NB4 (cell line): Measurements from ENCODE around the gene SYTL3.
"Not testable (repeated sequence)": the region's sequence is repeated elsewhere in the genome, so short reads cannot be mapped to it uniquely, and the experiment has no call there.

Experiments
- DNase-seq: peaks from one replicate; pipeline ENCODE4 v3.0.0; 2010; ENCODE audit warnings: low read depth
- H3K4me3 ChIP-seq: one replicate; pipeline ENCODE4 v1.5.1; 2011; ENCODE audit warnings: mild to moderate bottlenecking, low read depth, low read length, moderate library complexity
- MYC ChIP-seq: IDR thresholded peaks from 2 replicates; pipeline ENCODE4 v1.6.1; 2011; ENCODE audit warnings: low read depth, low read length
- POLR2A ChIP-seq: IDR thresholded peaks from 2 replicates; pipeline ENCODE4 v1.6.1; 2011; ENCODE audit warnings: mild to moderate bottlenecking; ENCODE audit not compliant: insufficient read length; ENCODE audit errors: extremely low read depth
- TF ChIP-seq, protein P1 (sequence below): IDR thresholded peaks from one replicate; pipeline ENCODE4 v1.5.1; 2012; ENCODE audit warnings: low read depth, low read length
- TF ChIP-seq, protein P2 (sequence below): IDR thresholded peaks from 2 replicates; pipeline ENCODE4 v1.6.1; 2011; ENCODE audit warnings: low read depth, low read length

Gene SYTL3

DNA sequence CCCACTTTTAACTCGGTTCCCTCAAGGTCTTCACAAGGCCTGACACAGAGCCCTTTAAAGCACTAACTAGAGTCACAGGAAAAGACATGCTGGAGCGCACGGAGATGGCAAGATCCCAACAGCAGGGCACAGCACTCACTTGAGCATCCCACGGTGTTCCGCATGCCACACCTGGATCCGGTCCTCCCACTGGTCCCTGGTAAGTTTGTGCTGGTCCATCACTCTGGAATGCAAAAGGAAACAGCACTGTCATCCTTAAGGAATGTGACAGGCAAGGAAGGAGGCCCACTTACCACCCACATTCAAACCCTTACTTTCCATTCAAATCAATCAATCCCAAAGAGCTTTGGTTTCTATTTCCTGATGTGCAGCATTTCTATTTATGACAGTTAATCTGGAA lies 134.7 kb downstream of the SYTL3 start:
- no peak for DNase-seq
- TF ChIP-seq, protein P1, sequence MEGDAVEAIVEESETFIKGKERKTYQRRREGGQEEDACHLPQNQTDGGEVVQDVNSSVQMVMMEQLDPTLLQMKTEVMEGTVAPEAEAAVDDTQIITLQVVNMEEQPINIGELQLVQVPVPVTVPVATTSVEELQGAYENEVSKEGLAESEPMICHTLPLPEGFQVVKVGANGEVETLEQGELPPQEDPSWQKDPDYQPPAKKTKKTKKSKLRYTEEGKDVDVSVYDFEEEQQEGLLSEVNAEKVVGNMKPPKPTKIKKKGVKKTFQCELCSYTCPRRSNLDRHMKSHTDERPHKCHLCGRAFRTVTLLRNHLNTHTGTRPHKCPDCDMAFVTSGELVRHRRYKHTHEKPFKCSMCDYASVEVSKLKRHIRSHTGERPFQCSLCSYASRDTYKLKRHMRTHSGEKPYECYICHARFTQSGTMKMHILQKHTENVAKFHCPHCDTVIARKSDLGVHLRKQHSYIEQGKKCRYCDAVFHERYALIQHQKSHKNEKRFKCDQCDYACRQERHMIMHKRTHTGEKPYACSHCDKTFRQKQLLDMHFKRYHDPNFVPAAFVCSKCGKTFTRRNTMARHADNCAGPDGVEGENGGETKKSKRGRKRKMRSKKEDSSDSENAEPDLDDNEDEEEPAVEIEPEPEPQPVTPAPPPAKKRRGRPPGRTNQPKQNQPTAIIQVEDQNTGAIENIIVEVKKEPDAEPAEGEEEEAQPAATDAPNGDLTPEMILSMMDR: no peak
- TF ChIP-seq MYC: no peak
- TF ChIP-seq, protein P2, sequence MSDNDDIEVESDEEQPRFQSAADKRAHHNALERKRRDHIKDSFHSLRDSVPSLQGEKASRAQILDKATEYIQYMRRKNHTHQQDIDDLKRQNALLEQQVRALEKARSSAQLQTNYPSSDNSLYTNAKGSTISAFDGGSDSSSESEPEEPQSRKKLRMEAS: no peak
- no peak overlapping the region for H3K4me3 ChIP-seq

DNA sequence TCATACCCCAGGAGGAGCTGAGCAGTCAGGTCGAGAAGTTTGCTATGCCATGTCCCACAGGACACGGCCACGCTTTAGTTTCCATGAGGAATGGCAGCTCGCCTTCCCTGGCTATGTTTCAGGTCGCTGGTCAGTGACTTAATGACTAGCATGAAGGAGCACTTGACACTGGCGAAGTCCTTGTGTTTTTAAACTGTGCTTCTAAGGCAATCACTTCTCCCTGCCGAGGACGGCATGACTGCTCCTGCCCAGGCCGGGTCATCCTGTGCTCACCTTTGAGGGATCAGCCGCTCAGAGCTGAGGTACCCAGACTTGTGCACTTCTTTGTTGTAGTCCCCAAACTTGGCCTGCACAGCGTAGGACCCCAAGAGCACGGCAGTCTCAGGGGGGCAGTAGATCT lies 135.2 kb downstream of the SYTL3 start:
- H3K4me3 ChIP-seq: no peak overlapping the region
- no peak for DNase-seq
- TF ChIP-seq, protein P2: no peak

DNA sequence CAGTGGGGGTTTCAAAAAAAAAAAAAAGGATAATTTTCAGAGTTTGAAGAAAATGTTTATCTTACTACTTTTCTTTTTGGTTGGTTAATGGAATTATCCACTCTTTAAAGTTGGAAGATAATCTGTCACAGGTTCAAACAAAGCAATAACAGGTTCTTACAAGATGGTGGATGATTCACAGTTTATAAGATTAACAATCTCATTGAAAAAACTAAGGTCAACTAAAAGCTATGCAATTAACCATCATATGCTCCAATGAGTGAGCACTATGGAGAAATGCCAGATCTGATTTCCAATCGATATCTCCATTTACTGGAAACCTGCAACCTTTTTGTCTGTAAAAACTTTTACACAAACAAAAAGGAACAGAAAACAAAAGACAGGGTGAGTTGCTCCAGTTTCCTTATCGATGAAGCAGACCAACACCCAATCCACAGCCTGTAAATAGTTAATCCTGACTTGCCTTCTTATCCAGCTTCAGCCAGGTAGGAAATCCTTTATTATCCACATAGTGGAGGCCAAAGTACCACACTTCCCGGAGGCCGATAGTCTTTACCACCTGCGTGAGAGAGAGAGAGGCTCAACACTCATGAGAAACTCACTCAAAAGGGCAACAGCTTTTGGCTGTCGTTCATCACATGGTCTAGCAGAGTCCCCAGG lies 136.9 kb downstream of the SYTL3 start:
- TF ChIP-seq, protein P2: no peak
- TF ChIP-seq MYC: no peak
- TF ChIP-seq, protein P1: no peak
- TF ChIP-seq POLR2A: no peak
- no peak for DNase-seq
- no peak overlapping the region for H3K4me3 ChIP-seq

DNA sequence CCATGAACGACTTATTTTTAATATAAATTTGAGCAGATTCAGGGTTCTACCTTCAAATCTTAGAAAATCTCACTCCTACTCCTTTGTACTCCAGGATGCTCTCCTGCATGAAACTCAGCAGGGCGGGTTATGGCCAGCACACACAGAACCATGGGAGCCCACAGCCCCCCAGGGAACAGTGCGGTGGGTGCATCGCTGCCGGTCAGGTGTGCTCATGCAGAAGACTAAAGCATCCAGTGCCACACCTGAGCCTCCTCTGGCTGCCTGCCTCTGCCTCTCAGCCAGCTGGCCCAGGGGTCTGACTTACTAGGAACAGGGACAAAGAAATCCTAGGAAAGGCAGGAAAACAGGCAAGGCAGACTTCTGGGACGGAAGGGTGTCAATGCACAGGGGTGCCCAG lies 137.5 kb downstream of the SYTL3 start:
- TF ChIP-seq POLR2A: no peak
- no peak for TF ChIP-seq MYC
- TF ChIP-seq, protein P2: no peak
- TF ChIP-seq, protein P1: no peak
- DNase-seq: no peak
- no peak overlapping the region for H3K4me3 ChIP-seq

DNA sequence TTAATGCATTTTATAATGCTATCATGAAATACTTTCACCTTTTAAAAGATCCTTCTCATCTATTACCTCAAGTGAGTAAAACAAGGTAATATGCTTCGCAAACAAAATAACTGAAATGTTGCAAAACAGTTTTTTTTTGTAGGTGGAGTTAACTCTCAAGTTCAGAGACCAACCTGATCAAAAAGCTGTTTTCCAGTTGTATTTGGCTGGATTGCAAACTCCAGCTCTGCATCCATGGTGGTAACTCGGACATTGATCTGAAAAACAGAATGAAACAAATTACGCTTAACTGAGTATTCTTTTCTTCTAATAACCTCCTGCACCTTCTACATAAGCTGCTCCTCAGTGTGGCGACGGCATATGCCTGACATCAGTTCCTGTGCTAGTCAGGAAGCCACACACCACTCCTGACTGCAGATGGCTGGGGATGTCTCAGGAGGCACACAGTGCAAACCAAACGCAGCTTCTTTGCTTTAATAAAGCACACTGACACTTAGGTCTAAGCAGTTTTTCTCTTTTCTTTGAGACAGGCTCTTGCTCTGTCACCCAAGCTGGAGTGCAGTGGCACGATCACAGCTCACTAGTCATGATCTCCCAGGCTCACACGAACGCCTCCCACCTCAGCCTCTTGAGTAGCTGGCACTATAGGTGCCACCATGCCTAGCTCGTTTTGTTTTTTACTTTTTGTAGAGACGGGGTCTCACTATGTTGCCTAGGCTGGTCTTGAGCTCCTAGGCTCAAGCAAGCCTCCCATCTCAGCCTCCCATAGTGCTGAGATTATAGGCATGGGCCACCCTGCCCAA lies 139.5 kb downstream of the SYTL3 start:
- TF ChIP-seq, protein P2: no peak
- no peak for TF ChIP-seq POLR2A
- TF ChIP-seq, protein P1: no peak
- H3K4me3 ChIP-seq: no peak overlapping the region

DNA sequence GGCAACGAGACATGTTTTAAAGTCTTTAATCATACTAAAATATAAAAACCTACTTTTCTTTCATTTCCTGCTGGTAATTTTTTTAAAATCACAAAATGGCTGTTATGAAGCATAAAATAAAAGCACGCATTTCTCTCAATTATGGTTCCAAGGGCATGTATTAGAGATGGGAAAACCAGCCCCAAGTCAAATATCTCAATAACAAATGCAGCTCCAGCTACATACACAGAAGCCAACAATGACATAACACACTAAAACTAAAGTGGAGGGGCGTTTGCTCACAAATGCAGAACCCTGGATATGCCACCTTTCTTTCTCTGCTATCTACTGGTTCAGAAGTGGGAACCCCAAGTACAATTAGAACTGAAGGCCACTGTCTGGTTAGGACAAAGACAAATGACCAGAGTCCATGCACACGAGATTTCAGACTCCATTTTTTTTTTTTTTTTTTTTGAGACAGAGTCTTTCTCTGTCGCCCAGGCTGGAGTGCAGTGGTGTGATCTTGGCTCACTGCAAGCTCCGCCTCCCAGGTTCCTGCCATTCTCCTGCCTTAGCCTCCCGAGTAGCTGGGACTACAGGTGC lies 141.5 kb downstream of the SYTL3 start:
- DNase-seq: no peak
- no peak overlapping the region for H3K4me3 ChIP-seq
- TF ChIP-seq MYC (no peak), POLR2A (no peak)
- TF ChIP-seq, protein P2: no peak
- TF ChIP-seq, protein P1: no peak

More for the DNA sequence above, 139.5 kb downstream of the SYTL3 start:
- DNase-seq: no peak

DNA sequence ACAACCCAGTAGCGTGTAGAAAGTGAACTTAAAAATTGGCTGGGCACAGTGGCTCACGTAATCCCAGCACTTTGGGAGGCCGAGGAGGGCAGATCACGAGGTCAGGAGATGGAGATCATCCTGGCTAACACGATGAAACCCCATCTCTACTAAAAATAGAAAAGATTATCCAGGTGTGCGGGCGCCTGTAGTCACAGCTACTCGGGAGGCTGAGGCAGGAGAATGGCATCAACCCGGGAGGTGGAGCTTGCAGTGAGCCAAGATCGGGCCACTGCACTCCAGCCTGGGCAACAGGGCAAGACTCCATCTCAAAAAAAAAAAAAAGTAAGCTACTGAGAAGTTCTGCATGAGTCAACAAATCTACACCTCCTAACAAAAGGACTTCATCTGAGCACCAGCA lies 142.7 kb downstream of the SYTL3 start:
- not testable (repeated sequence) for DNase-seq, H3K4me3 ChIP-seq
